ENCODE results near the gene ENG.

The ENG gene

GRCh38 chr9:127899128-127899943 lies 44.9 kb upstream of the ENG start, which contains the start of gene ST6GALNAC6:
Gene ST6GALNAC6 (minus strand): TSS chr9:127899603. CDS start chr9:127897981, 1,622 bp downstream.
- TF ChIP-seq TSHZ2 (CRISPR knock-in tag; IDR thresholded peaks at IDR 0.05) (no peak), ZNF565 (CRISPR knock-in tag; conservative IDR thresholded peaks at IDR 0.05; ENCODE audit: low read depth) (no peak), TCF4 (CRISPR knock-in tag; IDR thresholded peaks at IDR 0.05; ENCODE audit: borderline replicate concordance) (no peak), CSDC2 (CRISPR knock-in tag; IDR thresholded peaks at IDR 0.05) (no peak), SNAI2 (CRISPR knock-in tag; IDR thresholded peaks at IDR 0.05) (no peak), OSR1 (CRISPR knock-in tag; IDR thresholded peaks at IDR 0.05) (no peak), POU6F1 (CRISPR knock-in tag; IDR thresholded peaks at IDR 0.05; ENCODE audit: borderline replicate concordance, low read depth) (no peak), TOX (CRISPR knock-in tag; IDR thresholded peaks at IDR 0.05; ENCODE audit: borderline replicate concordance) (no peak), CSRNP3 (CRISPR knock-in tag; IDR thresholded peaks at IDR 0.05) (no peak), ARNTL (CRISPR knock-in tag; IDR thresholded peaks at IDR 0.05; ENCODE audit: borderline replicate concordance, low read depth) (no peak), ZNF70 (CRISPR knock-in tag; IDR thresholded peaks at IDR 0.05) (no peak), ZFP30 (CRISPR knock-in tag; IDR thresholded peaks at IDR 0.05) (no peak)
- ATAC-seq: peak; percentile 72

- TF ChIP-seq RARB (CRISPR knock-in tag; IDR thresholded peaks at IDR 0.05) (no peak), ZNF8 (CRISPR knock-in tag; IDR thresholded peaks at IDR 0.05) (no peak), ZFP3 (CRISPR knock-in tag; IDR thresholded peaks at IDR 0.05) (peak; percentile 90), SNAI2 (CRISPR knock-in tag; IDR thresholded peaks at IDR 0.05) (no peak), ARNTL (CRISPR knock-in tag; IDR thresholded peaks at IDR 0.05; ENCODE audit: borderline replicate concordance, low read depth) (no peak)
- peak; percentile 72 for ATAC-seq
These were observed 44.1 kb upstream of the ENG start for GRCh38 chr9:127898433-127899127.

GRCh38 chr9:127897193-127897692 lies 42.8 kb upstream of the ENG start:
- peak; percentile 67 for ATAC-seq

GRCh38 chr9:127896395-127897192 lies 42.1 kb upstream of the ENG start:
- ATAC-seq: no peak
- TF ChIP-seq SNAI2 (CRISPR knock-in tag; IDR thresholded peaks at IDR 0.05): no peak
- no peak for TF ChIP-seq GLIS3 (CRISPR knock-in tag; IDR thresholded peaks at IDR 0.05)
- no peak for TF ChIP-seq ESRRG (CRISPR knock-in tag; IDR thresholded peaks at IDR 0.05)
- TF ChIP-seq ZC3H10 (CRISPR knock-in tag; IDR thresholded peaks at IDR 0.05): no peak
- no peak for TF ChIP-seq BACH2 (CRISPR knock-in tag; IDR thresholded peaks at IDR 0.05; ENCODE audit: borderline replicate concordance)
- no peak for TF ChIP-seq OSR1 (CRISPR knock-in tag; IDR thresholded peaks at IDR 0.05)
- no peak for TF ChIP-seq ZNF565 (CRISPR knock-in tag; conservative IDR thresholded peaks at IDR 0.05; ENCODE audit: low read depth)
- TF ChIP-seq POU6F1 (CRISPR knock-in tag; IDR thresholded peaks at IDR 0.05; ENCODE audit: borderline replicate concordance, low read depth): no peak
- TF ChIP-seq CSRNP3 (CRISPR knock-in tag; IDR thresholded peaks at IDR 0.05): no peak
- TF ChIP-seq ZFP3 (CRISPR knock-in tag; IDR thresholded peaks at IDR 0.05): no peak
- TF ChIP-seq TOX (CRISPR knock-in tag; IDR thresholded peaks at IDR 0.05; ENCODE audit: borderline replicate concordance): no peak
- TF ChIP-seq ISL1 (CRISPR knock-in tag; IDR thresholded peaks at IDR 0.05): no peak
- TF ChIP-seq TCF4 (CRISPR knock-in tag; IDR thresholded peaks at IDR 0.05; ENCODE audit: borderline replicate concordance): no peak
- no peak for TF ChIP-seq CSDC2 (CRISPR knock-in tag; IDR thresholded peaks at IDR 0.05)

More at GRCh38 chr9:127897193-127897692, 42.8 kb upstream of the ENG start:
- TF ChIP-seq ZFP30 (CRISPR knock-in tag; IDR thresholded peaks at IDR 0.05): no peak
- TF ChIP-seq RARB (CRISPR knock-in tag; IDR thresholded peaks at IDR 0.05): no peak

Data from SK-N-SH treated with all-trans-retinoic acid at 6 μM for 48 hours (cell line).